Caco-2 (cell line): ENCODE measurements around the gene GALR2. TPM values are rescaled to one million over a fixed set of nuclear protein-coding genes. Genes with fewer than 3 reads are reported as not detected.

Experiments
- BruUV-seq: library from RNA; stranded (reverse); fragments of 400-500 nt; replicated peaks from 2 replicates; lab custom pipeline; 2021; lab: Mats Ljungman, UMichigan
- CTCF ChIA-PET: fragments of 300-600 bp; sonication (Branson Sonifier 250); formaldehyde crosslinking; loops from one replicate; lab custom pipeline; 2022; ENCODE audit warnings: antibody characterized with exemption; lab: Charles Lee
- POLR2A ChIA-PET: fragments of 300-600 bp; sonication (Branson Sonifier 250); formaldehyde crosslinking; loops from one replicate; lab custom pipeline; 2022; ENCODE audit warnings: antibody characterized with exemption; lab: Charles Lee
- DNase-seq, 2 experiments: peaks; one replicate each; pipeline versions ENCODE4 v3.0.0 to v3.0.0-alpha.2; 2020 to 2022
- H3K27me3 ChIP-seq: replicated peaks from 2 replicates; pipeline ENCODE4 v1.6.0; 2011; ENCODE audit warnings: low read length; ENCODE audit not compliant: control insufficient read depth, insufficient read depth
- H3K36me3 ChIP-seq: 2 replicates; pipeline ENCODE4 v1.5.1; 2011; ENCODE audit warnings: low read length; ENCODE audit not compliant: control insufficient read depth, insufficient read depth
- H3K4me1 ChIP-seq: fragments of 250-450 bp; sonication (Bioruptor Pico); 2 replicates; pipeline ENCODE4 v1.5.1; 2020; ENCODE audit warnings: mild to moderate bottlenecking
- H3K4me3 ChIP-seq: 2 replicates; pipeline ENCODE4 v1.5.1; 2011; ENCODE audit warnings: low read depth, mild to moderate bottlenecking, control low read depth, low read length
- H3K9me3 ChIP-seq: fragments of 250-450 bp; sonication (Bioruptor Pico); 2 replicates; pipeline ENCODE4 v1.5.1; 2020; ENCODE audit warnings: mild to moderate bottlenecking, moderate library complexity
- H3K27ac Mint-ChIP-seq: one replicate; pipeline ENCODE4 v1.8.0; 2022; ENCODE audit warnings: mixed read lengths; ENCODE audit not compliant: unreplicated experiment
- H3K27me3 Mint-ChIP-seq: one replicate; pipeline ENCODE4 v1.8.0; 2022; ENCODE audit warnings: mixed read lengths; ENCODE audit not compliant: insufficient read depth, unreplicated experiment
- H3K36me3 Mint-ChIP-seq: one replicate; pipeline ENCODE4 v1.8.0; 2022; ENCODE audit warnings: mild to moderate bottlenecking, mixed read lengths; ENCODE audit not compliant: insufficient read depth, unreplicated experiment
- H3K4me1 Mint-ChIP-seq: one replicate; pipeline ENCODE4 v1.8.0; 2022; ENCODE audit warnings: low read depth, mixed read lengths; ENCODE audit not compliant: unreplicated experiment
- H3K4me3 Mint-ChIP-seq: one replicate; pipeline ENCODE4 v1.8.0; 2022; ENCODE audit warnings: mild to moderate bottlenecking, moderate library complexity, mixed read lengths; ENCODE audit not compliant: unreplicated experiment
- H3K9me3 Mint-ChIP-seq: one replicate; pipeline ENCODE4 v1.8.0; 2022; ENCODE audit warnings: mixed read lengths; ENCODE audit not compliant: unreplicated experiment
- intact Hi-C: fragments of 100-400 bp; cut with micrococcal nuclease; formaldehyde crosslinking; loops from one replicate; pipeline ENCODE4 v1.10.0; 2022; ENCODE audit not compliant: unreplicated experiment
- total RNA-seq: library from RNA; stranded (reverse); gene quantifications from 2 replicates; pipeline ENCODE4 v1.2.3, GENCODE V29; 2022
- TF ChIP-seq, protein P1 (sequence below), 2 experiments: fragments of 200-600 bp in 1 of 2; IDR thresholded peaks; 1 replicate in 1 of 2; 2 replicates in 1 of 2; pipeline versions ENCODE4 v1.5.1 to v1.8.0; 2011 to 2022; ENCODE audit warnings: antibody characterized with exemption in 1 of 2, control low read depth in 1 of 2, inconsistent platforms in 1 of 2, low read depth in 1 of 2, low read length in 1 of 2, mild to moderate bottlenecking in 1 of 2, moderate library complexity in 1 of 2; ENCODE audit not compliant: insufficient read depth in 1 of 2, severe bottlenecking in 1 of 2, unreplicated experiment in 1 of 2

The GALR2 gene
- total RNA-seq, 1 experiment from 2014 or later, result 0.50 TPM

GRCh38 chr17:76046064-76046463 is 28.5 kb upstream of the GALR2 start:
- no peak overlapping the region for H3K27ac Mint-ChIP-seq
- peaks cover 92% of the 10 kb centered on the region for H3K36me3 Mint-ChIP-seq
- ChIA-PET CTCF (interaction anchor here (0.6 to 1.7 kb wide), 4 partner anchors 32 to 266 kb away, joined by 4 to 5 read pairs (median 4); partner anchors contain the start of gene UBALD2), POLR2A (no interaction called here)
- Histone ChIP-seq H3K36me3 (peaks cover 3% of the 10 kb centered on the region), H3K9me3 (no peaks in the 10 kb centered on the region), H3K27me3 (no peaks in the 10 kb centered on the region), H3K4me1 (no peaks in the 10 kb centered on the region), H3K4me3 (no peak overlapping the region)
- H3K9me3 Mint-ChIP-seq, result no peaks in the 10 kb centered on the region
- H3K27me3 Mint-ChIP-seq, result no peaks in the 10 kb centered on the region
- H3K4me3 Mint-ChIP-seq, result no peak overlapping the region
- TF ChIP-seq, protein P1, sequence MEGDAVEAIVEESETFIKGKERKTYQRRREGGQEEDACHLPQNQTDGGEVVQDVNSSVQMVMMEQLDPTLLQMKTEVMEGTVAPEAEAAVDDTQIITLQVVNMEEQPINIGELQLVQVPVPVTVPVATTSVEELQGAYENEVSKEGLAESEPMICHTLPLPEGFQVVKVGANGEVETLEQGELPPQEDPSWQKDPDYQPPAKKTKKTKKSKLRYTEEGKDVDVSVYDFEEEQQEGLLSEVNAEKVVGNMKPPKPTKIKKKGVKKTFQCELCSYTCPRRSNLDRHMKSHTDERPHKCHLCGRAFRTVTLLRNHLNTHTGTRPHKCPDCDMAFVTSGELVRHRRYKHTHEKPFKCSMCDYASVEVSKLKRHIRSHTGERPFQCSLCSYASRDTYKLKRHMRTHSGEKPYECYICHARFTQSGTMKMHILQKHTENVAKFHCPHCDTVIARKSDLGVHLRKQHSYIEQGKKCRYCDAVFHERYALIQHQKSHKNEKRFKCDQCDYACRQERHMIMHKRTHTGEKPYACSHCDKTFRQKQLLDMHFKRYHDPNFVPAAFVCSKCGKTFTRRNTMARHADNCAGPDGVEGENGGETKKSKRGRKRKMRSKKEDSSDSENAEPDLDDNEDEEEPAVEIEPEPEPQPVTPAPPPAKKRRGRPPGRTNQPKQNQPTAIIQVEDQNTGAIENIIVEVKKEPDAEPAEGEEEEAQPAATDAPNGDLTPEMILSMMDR (IDR thresholded peaks at IDR 0.05; ENCODE audit: insufficient read depth in 1 of 2, low read depth in 1 of 2, low read length in 1 of 2, severe bottlenecking in 1 of 2, unreplicated experiment in 1 of 2), result no peak
- DNase-seq, result no peak
- intact Hi-C loops, result no loop called here
- no TSS peak for BruUV-seq
- H3K4me1 Mint-ChIP-seq, result no peaks in the 10 kb centered on the region

DNA sequence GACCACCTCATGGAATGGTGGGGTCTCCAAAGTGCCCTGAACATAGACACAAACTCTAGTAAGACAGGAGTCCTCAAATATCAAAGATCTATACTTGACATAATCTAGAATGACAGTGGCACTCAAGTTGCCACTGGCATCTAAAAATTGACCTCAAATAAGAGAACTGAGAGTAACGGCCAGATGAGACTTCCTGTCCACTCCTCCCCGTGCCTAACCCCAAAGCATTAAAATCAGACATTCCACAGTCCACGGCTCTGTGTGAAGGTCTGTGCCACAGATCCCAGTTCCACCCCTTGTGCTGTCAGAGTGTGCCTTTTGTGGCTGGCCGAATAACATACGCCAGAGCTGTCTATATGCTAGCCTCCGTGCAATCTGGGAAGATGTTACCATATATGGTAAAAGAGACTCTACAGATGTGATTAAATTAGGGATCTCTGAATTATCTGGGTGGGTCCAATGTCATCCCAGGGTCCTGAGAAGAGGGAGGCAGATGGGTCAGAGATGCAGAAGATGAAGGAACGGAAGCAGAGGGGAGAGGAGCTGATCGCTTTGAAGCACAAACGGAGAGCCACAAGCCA is 26.5 kb upstream of the GALR2 start:
- Mint-ChIP-seq H3K36me3 (peaks cover 93% of the 10 kb centered on the region), H3K4me1 (no peaks in the 10 kb centered on the region), H3K9me3 (no peaks in the 10 kb centered on the region), H3K27ac (no peak overlapping the region), H3K27me3 (no peaks in the 10 kb centered on the region), H3K4me3 (no peak overlapping the region)
- no peak for DNase-seq
- TF ChIP-seq, protein P1 (IDR thresholded peaks at IDR 0.05; ENCODE audit: insufficient read depth in 1 of 2, low read depth in 1 of 2, low read length in 1 of 2, severe bottlenecking in 1 of 2, unreplicated experiment in 1 of 2), result no peak
- no peaks in the 10 kb centered on the region for H3K9me3 ChIP-seq
- no peak overlapping the region for H3K4me3 ChIP-seq
- POLR2A ChIA-PET, result no interaction called here
- H3K27me3 ChIP-seq, result no peaks in the 10 kb centered on the region
- BruUV-seq, result no TSS peak
- H3K4me1 ChIP-seq, result no peaks in the 10 kb centered on the region
- peaks cover 3% of the 10 kb centered on the region for H3K36me3 ChIP-seq
- intact Hi-C loops, result no loop called here
- CTCF ChIA-PET, result interaction anchor here (0.6 kb wide), 1 partner anchor 154 kb away, joined by 4 read pairs; no protein-coding TSS in a partner anchor

DNA sequence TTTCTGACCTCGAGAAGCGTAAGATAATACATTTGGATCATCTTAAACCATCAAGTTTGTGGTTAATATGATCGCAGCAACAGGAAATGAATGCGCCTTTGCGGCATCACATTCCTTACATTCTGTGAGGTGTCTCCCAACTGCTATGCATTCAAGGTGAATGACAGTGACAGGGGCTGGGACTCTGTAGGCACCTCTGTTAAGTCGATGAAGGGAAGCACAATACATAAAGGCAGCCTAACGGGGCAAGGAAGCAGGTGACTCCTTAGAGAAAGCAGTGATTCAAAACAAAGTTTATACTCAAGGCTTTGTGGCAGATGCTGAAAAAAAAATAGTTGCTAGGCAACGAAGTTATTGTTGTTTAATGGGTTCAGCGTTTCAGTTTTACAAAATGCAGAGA is 25.9 kb upstream of the GALR2 start:
- ChIA-PET CTCF (interaction anchor here (0.7 kb wide), 1 partner anchor 171 kb away, joined by 3 read pairs; no protein-coding TSS in a partner anchor), POLR2A (no interaction called here)
- no peak overlapping the region for H3K27ac Mint-ChIP-seq
- no peaks in the 10 kb centered on the region for H3K27me3 ChIP-seq
- no peaks in the 10 kb centered on the region for H3K9me3 Mint-ChIP-seq
- peaks cover 4% of the 10 kb centered on the region for H3K4me1 Mint-ChIP-seq
- no TSS peak for BruUV-seq
- peaks cover 4% of the 10 kb centered on the region for H3K4me1 ChIP-seq
- no peaks in the 10 kb centered on the region for H3K27me3 Mint-ChIP-seq
- H3K36me3 Mint-ChIP-seq, result peaks cover 93% of the 10 kb centered on the region
- no peak overlapping the region for H3K4me3 ChIP-seq
- H3K4me3 Mint-ChIP-seq, result no peak overlapping the region
- TF ChIP-seq, protein P1 (IDR thresholded peaks at IDR 0.05; ENCODE audit: insufficient read depth in 1 of 2, low read depth in 1 of 2, low read length in 1 of 2, severe bottlenecking in 1 of 2, unreplicated experiment in 1 of 2), result no peak
- H3K36me3 ChIP-seq, result peaks cover 3% of the 10 kb centered on the region
- intact Hi-C loops, result no loop called here
- DNase-seq, result no peak
- H3K9me3 ChIP-seq, result no peaks in the 10 kb centered on the region
